Chondrocyte (in vitro differentiated cells): ENCODE measurements around the gene SIGLEC7. TPM values are rescaled to one million over a fixed set of nuclear protein-coding genes. Genes with fewer than 3 reads are reported as not detected.

Experiments used
- DNase-seq: peaks from one replicate; pipeline ENCODE4 v3.0.0; 2021; ENCODE audit warnings: mixed read lengths, low spot score
- H3K27ac Mint-ChIP-seq: one replicate; pipeline ENCODE4 v1.8.0; 2021; ENCODE audit warnings: mild to moderate bottlenecking, moderate library complexity, mixed read lengths; ENCODE audit not compliant: unreplicated experiment
- H3K27me3 Mint-ChIP-seq: 2 replicates; pipeline ENCODE4 v1.8.0; 2021; ENCODE audit warnings: low read depth, mixed read lengths
- H3K36me3 Mint-ChIP-seq: 2 replicates; pipeline ENCODE4 v1.8.0; 2021; ENCODE audit warnings: low read depth, mixed read lengths
- H3K4me1 Mint-ChIP-seq: 2 replicates; pipeline ENCODE4 v1.8.0; 2021; ENCODE audit warnings: low read depth, mild to moderate bottlenecking, mixed read lengths
- H3K4me3 Mint-ChIP-seq: one replicate; pipeline ENCODE4 v1.8.0; 2021; ENCODE audit warnings: mild to moderate bottlenecking, moderate library complexity, mixed read lengths; ENCODE audit not compliant: unreplicated experiment
- H3K9me3 Mint-ChIP-seq: 2 replicates; pipeline ENCODE4 v1.8.0; 2021; ENCODE audit warnings: low read depth, mixed read lengths
- CTCF ChIP-seq: fragments of 200-600 bp; sonication (generic); IDR thresholded peaks from 2 replicates; pipeline ENCODE4 v1.5.0; 2021; ENCODE audit warnings: antibody characterized with exemption, mild to moderate bottlenecking, moderate library complexity
- total RNA-seq: library from RNA; stranded (reverse); gene quantifications from 3 replicates; pipeline ENCODE4 v1.2.1, GENCODE V29; 2021

Gene SIGLEC7
- total RNA-seq, 1 donor from 2014 or later = not detected

- peak; percentile 50 for DNase-seq
- Mint-ChIP-seq H3K9me3 (no peaks in the 10 kb centered on the region), H3K4me1 (no peaks in the 10 kb centered on the region), H3K27me3 (peaks cover 4% of the 10 kb centered on the region), H3K36me3 (no peaks in the 10 kb centered on the region), H3K4me3 (no peak overlapping the region), H3K27ac (no peak overlapping the region)
- no peak for TF ChIP-seq CTCF
These were observed 18.7 kb upstream of the SIGLEC7 start for GRCh38 chr19:51123381-51123800.

GRCh38 chr19:51123802-51124201, 18.3 kb upstream of the SIGLEC7 start:
- H3K4me3 Mint-ChIP-seq = no peak overlapping the region
- H3K27ac Mint-ChIP-seq = no peak overlapping the region
- DNase-seq = peak; percentile 81
- H3K27me3 Mint-ChIP-seq = peaks cover 4% of the 10 kb centered on the region
- H3K4me1 Mint-ChIP-seq = no peaks in the 10 kb centered on the region
- no peaks in the 10 kb centered on the region for H3K9me3 Mint-ChIP-seq
- H3K36me3 Mint-ChIP-seq = no peaks in the 10 kb centered on the region
- no peak for TF ChIP-seq CTCF

- Mint-ChIP-seq H3K36me3 (no peaks in the 10 kb centered on the region), H3K27me3 (peaks cover under 1% of the 10 kb centered on the region), H3K4me1 (no peaks in the 10 kb centered on the region), H3K4me3 (no peak overlapping the region), H3K27ac (no peak overlapping the region), H3K9me3 (no peaks in the 10 kb centered on the region)
- TF ChIP-seq CTCF = no peak
- DNase-seq = peak; percentile 59
These were observed 17.9 kb upstream of the SIGLEC7 start for GRCh38 chr19:51124216-51124615.

- no peaks in the 10 kb centered on the region for H3K36me3 Mint-ChIP-seq
- no peak within 1 kb of the TSS for H3K4me3 Mint-ChIP-seq
- H3K27ac Mint-ChIP-seq = no peak within 1 kb of the TSS
- no peaks in the 10 kb centered on the region for H3K27me3 Mint-ChIP-seq
- no peaks in the 10 kb centered on the region for H3K4me1 Mint-ChIP-seq
- DNase-seq = peak; percentile 79
- no peak for TF ChIP-seq CTCF
- H3K9me3 Mint-ChIP-seq = no peaks in the 10 kb centered on the region
These were observed 17.4 kb upstream of the SIGLEC7 start, which contains the start of gene SIGLEC9 for GRCh38 chr19:51124729-51125128. Gene SIGLEC9, plus strand, starts transcription at chr19:51124906. Its CDS starts 69 bp downstream, at chr19:51124975.

- no peaks in the 10 kb centered on the region for H3K9me3 Mint-ChIP-seq
- no peak overlapping the region for H3K27ac Mint-ChIP-seq
- no peaks in the 10 kb centered on the region for H3K36me3 Mint-ChIP-seq
- no peaks in the 10 kb centered on the region for H3K27me3 Mint-ChIP-seq
- TF ChIP-seq CTCF = no peak
- no peak overlapping the region for H3K4me3 Mint-ChIP-seq
- DNase-seq = peak; percentile 92
- H3K4me1 Mint-ChIP-seq = no peaks in the 10 kb centered on the region
These were observed 16.6 kb upstream of the SIGLEC7 start for GRCh38 chr19:51125421-51126075.
